ENCODE measurements around the gene MAGEB5.

- TF ChIP-seq ZNF384 (IDR thresholded peaks at IDR 0.05) (no peak), FOXA1 (IDR thresholded peaks at IDR 0.05) (no peak), TARDBP (IDR thresholded peaks at IDR 0.05) (no peak), ELF4 (IDR thresholded peaks at IDR 0.05) (no peak), LEF1 (IDR thresholded peaks at IDR 0.05; ENCODE audit: borderline replicate concordance) (no peak), BHLHE40 (IDR thresholded peaks at IDR 0.05; ENCODE audit: borderline replicate concordance) (no peak), SP1 (IDR thresholded peaks at IDR 0.05) (no peak), NFRKB (IDR thresholded peaks at IDR 0.05) (no peak), FOXM1 (IDR thresholded peaks at IDR 0.05; ENCODE audit: borderline replicate concordance) (no peak)
Measured at GRCh38 chrX:26192204-26192603, 23.8 kb upstream of the MAGEB5 start, which contains the start of gene MAGEB6.

Data from HEK293T (cell line).